OCI-LY3 (cell line): ENCODE measurements around the gene IMMP2L.

Source experiments
- H2AFZ ChIP-seq: fragments of 200-600, 300-600 bp; shearing (Covaris generic); 2 replicates; pipeline ENCODE4 v1.6.0; 2014; ENCODE audit warnings: antibody characterized with exemption, low read depth, low read length
- H3K27ac ChIP-seq: fragments of 200-600, 300-600 bp; sonication (generic); 2 replicates; pipeline ENCODE4 v1.5.1; 2014; ENCODE audit warnings: mild to moderate bottlenecking, low read length, moderate library complexity, mixed read lengths
- H3K27me3 ChIP-seq: fragments of 200-600, 300-600 bp; sonication (generic); 2 replicates; pipeline ENCODE4 v1.6.1; 2014; ENCODE audit warnings: low read depth, low read length, mixed read lengths
- H3K36me3 ChIP-seq: fragments of 200-600, 300-600 bp; sonication (generic); replicated peaks from 2 replicates; pipeline ENCODE3; 2014; ENCODE audit warnings: low read depth, low read length, mixed read lengths
- H3K4me1 ChIP-seq: fragments of 300-600, 200-600 bp; sonication (generic); 2 replicates; pipeline ENCODE4 v1.6.1; 2014; ENCODE audit warnings: low read length, mixed read lengths
- H3K4me2 ChIP-seq: fragments of 200-600, 300-600 bp; sonication (generic); 2 replicates; pipeline ENCODE4 v1.6.1; 2014; ENCODE audit warnings: low read length, mixed read lengths
- H3K4me3 ChIP-seq: fragments of 300-600, 200-600 bp; sonication (generic); 2 replicates; pipeline ENCODE4 v1.5.1; 2014; ENCODE audit warnings: antibody characterized with exemption, mild to moderate bottlenecking, low read length, moderate library complexity
- H3K79me2 ChIP-seq: fragments of 300-600, 200-600 bp; shearing (Covaris generic); 2 replicates; pipeline ENCODE4 v1.6.1; 2014; ENCODE audit warnings: mild to moderate bottlenecking, low read length, mixed read lengths
- H3K9ac ChIP-seq: fragments of 300-600, 200-600 bp; shearing (Covaris generic); 2 replicates; pipeline ENCODE4 v1.6.0; 2014; ENCODE audit warnings: mild to moderate bottlenecking, low read length, moderate library complexity
- H3K9me3 ChIP-seq: fragments of 200-600, 300-600 bp; shearing (Covaris generic); 2 replicates; pipeline ENCODE4 v1.6.1; 2014; ENCODE audit warnings: low read length, mixed read lengths; ENCODE audit not compliant: insufficient read depth
- H4K20me1 ChIP-seq: fragments of 200-600, 300-600 bp; sonication (generic); 2 replicates; pipeline ENCODE4 v1.6.1; 2016; ENCODE audit warnings: low read length, mixed read lengths; ENCODE audit not compliant: insufficient read depth
- EZH2phosphoT487 ChIP-seq: fragments of 200-600 bp; shearing (Covaris generic); IDR thresholded peaks from 2 replicates; pipeline ENCODE4 v1.6.1; 2018; ENCODE audit warnings: antibody characterized with exemption, mixed run types, low read depth
- TF ChIP-seq, protein P1 (sequence below): fragments of 200-600, 300-600 bp; sonication (generic); IDR thresholded peaks from 2 replicates; pipeline ENCODE4 v1.5.1; 2014; ENCODE audit warnings: antibody characterized with exemption, low read length, low read depth

The IMMP2L gene

DNA sequence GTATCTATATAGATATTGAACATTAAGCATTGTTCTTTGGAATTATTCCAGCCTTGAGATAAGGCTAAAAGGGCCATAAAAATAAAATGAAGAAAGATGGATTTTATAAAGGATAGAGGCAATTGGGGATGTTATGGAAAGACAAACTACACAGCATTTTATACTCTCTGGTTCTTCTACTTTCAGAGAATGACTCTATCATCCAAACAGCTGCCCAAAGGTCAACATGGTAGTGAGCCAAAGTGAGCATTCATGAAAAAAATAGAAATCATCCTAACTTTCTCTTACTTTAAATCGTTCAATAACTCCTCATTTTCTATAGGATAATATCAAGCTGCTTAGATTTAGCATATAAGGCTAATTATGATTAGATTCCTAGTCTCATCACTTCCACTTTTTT, 25.2 kb downstream of the IMMP2L start:
- Histone ChIP-seq H3K4me2 (no peak overlapping the region), H4K20me1 (no peaks in the 10 kb centered on the region), H2AFZ (no peak overlapping the region), H3K27me3 (no peaks in the 10 kb centered on the region), H3K9me3 (no peaks in the 10 kb centered on the region), H3K79me2 (no peaks in the 10 kb centered on the region), H3K27ac (no peak overlapping the region), H3K4me1 (peaks cover 11% of the 10 kb centered on the region), H3K9ac (no peak overlapping the region), H3K4me3 (no peak overlapping the region), H3K36me3 (peaks cover 3% of the 10 kb centered on the region)
- TF ChIP-seq, protein P1, sequence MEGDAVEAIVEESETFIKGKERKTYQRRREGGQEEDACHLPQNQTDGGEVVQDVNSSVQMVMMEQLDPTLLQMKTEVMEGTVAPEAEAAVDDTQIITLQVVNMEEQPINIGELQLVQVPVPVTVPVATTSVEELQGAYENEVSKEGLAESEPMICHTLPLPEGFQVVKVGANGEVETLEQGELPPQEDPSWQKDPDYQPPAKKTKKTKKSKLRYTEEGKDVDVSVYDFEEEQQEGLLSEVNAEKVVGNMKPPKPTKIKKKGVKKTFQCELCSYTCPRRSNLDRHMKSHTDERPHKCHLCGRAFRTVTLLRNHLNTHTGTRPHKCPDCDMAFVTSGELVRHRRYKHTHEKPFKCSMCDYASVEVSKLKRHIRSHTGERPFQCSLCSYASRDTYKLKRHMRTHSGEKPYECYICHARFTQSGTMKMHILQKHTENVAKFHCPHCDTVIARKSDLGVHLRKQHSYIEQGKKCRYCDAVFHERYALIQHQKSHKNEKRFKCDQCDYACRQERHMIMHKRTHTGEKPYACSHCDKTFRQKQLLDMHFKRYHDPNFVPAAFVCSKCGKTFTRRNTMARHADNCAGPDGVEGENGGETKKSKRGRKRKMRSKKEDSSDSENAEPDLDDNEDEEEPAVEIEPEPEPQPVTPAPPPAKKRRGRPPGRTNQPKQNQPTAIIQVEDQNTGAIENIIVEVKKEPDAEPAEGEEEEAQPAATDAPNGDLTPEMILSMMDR = no peak
- TF ChIP-seq EZH2phosphoT487 = no peak

DNA sequence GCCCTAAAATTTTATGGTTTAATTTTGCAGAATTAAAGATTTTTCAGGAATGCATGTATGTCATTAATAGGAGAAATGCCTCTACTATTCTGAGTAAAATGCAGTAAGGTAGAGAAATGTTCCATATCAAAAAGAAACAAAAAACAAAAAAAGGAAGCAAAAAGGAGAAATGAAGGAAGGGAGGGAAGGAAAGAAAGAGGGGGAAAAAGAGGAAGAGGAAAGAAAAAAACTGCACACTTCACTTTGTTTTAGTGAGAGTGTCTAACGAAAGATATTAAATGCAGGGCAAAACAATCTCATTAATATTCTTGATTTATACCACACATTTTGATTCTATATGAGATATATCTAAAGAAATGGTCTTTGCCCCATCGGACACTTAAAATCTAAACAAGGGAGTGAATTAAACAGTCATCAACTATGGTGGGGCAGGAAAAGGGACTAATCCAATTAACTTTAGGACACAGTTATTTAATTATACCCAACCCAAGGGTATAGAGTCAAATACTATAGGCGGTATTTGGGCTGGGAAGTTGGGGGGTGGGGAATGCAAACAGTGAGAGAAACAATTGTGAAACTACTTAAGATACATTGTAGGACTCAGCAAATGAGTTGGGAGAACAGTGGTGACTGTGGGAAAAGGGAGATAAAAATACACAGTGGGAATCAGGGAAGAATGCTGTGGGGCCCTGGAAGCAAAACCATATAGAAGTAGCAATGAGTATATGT, 27.0 kb downstream of the IMMP2L start:
- H3K4me1 ChIP-seq = peaks cover 17% of the 10 kb centered on the region
- no peak overlapping the region for H3K4me3 ChIP-seq
- H3K27me3 ChIP-seq = no peaks in the 10 kb centered on the region
- TF ChIP-seq, protein P1 = no peak
- no peak for TF ChIP-seq EZH2phosphoT487
- no peak overlapping the region for H3K9ac ChIP-seq
- no peaks in the 10 kb centered on the region for H3K79me2 ChIP-seq
- no peak overlapping the region for H2AFZ ChIP-seq
- no peak overlapping the region for H3K27ac ChIP-seq
- no peak overlapping the region for H3K4me2 ChIP-seq
- H3K36me3 ChIP-seq = no peaks in the 10 kb centered on the region
- H4K20me1 ChIP-seq = no peaks in the 10 kb centered on the region
- no peaks in the 10 kb centered on the region for H3K9me3 ChIP-seq

DNA sequence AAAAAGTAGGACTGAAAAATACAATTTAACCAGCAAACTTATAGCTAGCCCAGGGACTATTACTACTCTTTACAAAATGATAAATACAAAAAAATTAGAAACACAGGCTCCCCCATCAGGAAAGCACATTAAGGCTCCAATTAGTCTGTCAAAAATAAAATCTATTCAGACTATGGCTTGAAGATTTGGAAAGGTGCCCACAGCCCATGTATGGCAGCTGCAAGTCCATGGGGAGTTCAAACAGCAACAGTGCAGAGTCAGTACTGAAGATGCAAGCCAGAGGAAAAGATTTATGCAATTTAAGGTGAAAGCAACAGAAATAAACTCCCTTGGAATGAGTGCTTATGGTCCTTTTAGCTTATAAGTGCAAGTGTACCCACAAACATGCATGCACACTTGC, 29.7 kb downstream of the IMMP2L start:
- Histone ChIP-seq H3K4me2 (no peak overlapping the region), H3K9me3 (no peaks in the 10 kb centered on the region), H3K4me1 (peaks cover 27% of the 10 kb centered on the region), H3K27ac (no peak overlapping the region), H3K9ac (no peak overlapping the region), H3K4me3 (no peak overlapping the region), H3K36me3 (no peaks in the 10 kb centered on the region), H2AFZ (no peak overlapping the region), H3K27me3 (no peaks in the 10 kb centered on the region), H4K20me1 (no peaks in the 10 kb centered on the region), H3K79me2 (no peaks in the 10 kb centered on the region)
- no peak for TF ChIP-seq EZH2phosphoT487
- TF ChIP-seq, protein P1 = no peak

DNA sequence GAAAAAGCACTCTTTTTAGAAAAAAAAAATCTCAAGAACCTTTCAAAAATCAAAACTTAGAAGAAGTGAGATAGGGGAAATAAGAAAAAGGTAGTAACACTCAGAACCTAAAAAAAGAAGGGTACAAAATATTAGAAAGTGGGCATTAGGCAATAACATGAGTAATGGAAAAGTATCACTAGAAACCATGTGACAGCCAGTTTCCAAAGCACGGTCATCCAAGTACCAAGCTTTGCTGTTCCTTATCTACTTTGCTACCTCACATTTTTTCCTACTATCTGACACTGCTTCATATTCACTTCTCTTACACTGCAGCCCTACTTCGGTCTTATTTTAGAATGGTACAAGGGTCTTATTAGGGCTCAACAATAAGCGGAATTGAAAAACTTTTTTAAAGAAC, 30.3 kb downstream of the IMMP2L start:
- H3K27ac ChIP-seq = no peak overlapping the region
- no peaks in the 10 kb centered on the region for H4K20me1 ChIP-seq
- H3K79me2 ChIP-seq = no peaks in the 10 kb centered on the region
- no peaks in the 10 kb centered on the region for H3K9me3 ChIP-seq
- TF ChIP-seq, protein P1 = no peak
- no peak for TF ChIP-seq EZH2phosphoT487
- no peak overlapping the region for H2AFZ ChIP-seq
- no peaks in the 10 kb centered on the region for H3K27me3 ChIP-seq
- no peak overlapping the region for H3K9ac ChIP-seq
- no peak overlapping the region for H3K4me3 ChIP-seq
- no peaks in the 10 kb centered on the region for H3K36me3 ChIP-seq
- peaks cover 33% of the 10 kb centered on the region for H3K4me1 ChIP-seq
- H3K4me2 ChIP-seq = no peak overlapping the region
